GM10266 (cell line): ENCODE measurements around the gene ALDH1L1.

Experiments
- DNase-seq: peaks from one replicate; pipeline ENCODE4 v3.0.0; 2012; ENCODE audit errors: extremely low spot score
- CTCF ChIP-seq: IDR thresholded peaks from 2 replicates; pipeline ENCODE4 v1.5.1; 2012; ENCODE audit warnings: mild to moderate bottlenecking, low read depth; ENCODE audit not compliant: control insufficient read depth, insufficient read depth; ENCODE audit errors: missing control alignments

ALDH1L1 gene

GRCh38 chr3:126180477-126181397 lies at the start of gene ALDH1L1:
TSS of gene ALDH1L1 (minus strand) at chr3:126180586. CDS start at chr3:126160979, 19,607 bp downstream.
- no peak for TF ChIP-seq CTCF
- no peak for DNase-seq

- TF ChIP-seq CTCF: no peak
- no peak for DNase-seq
Measured at GRCh38 chr3:126226374-126226773, 46.0 kb upstream of the ALDH1L1 start.

GRCh38 chr3:126216416-126216815 lies 36.0 kb upstream of the ALDH1L1 start:
- DNase-seq: no peak
- TF ChIP-seq CTCF: no peak

- no peak for DNase-seq
- TF ChIP-seq CTCF: no peak
Measured at GRCh38 chr3:126213379-126214028, 33.1 kb upstream of the ALDH1L1 start.

- DNase-seq: no peak
- TF ChIP-seq CTCF: peak; percentile 24
Measured at GRCh38 chr3:126212620-126213378, 32.4 kb upstream of the ALDH1L1 start.

- no peak for DNase-seq
- no peak for TF ChIP-seq CTCF
Measured at GRCh38 chr3:126212250-126212619, 31.8 kb upstream of the ALDH1L1 start.
